Suprapubic skin (tissue), 4 donors: ENCODE results near the gene PRICKLE2.

Experiments used
- CTCF ChIP-seq, 2 donors: fragments of 200-600 bp in 1 of 2; fragments of 450-650 bp in 1 of 2; sonication (generic) in 1 of 2; IDR thresholded peaks; one replicate each; pipeline ENCODE4 v1.5.1; 2016 to 2019; ENCODE audit warnings: antibody characterized with exemption in 2 of 2, mild to moderate bottlenecking in 1 of 2, moderate library complexity in 1 of 2
- EP300 ChIP-seq: sonication (generic); formaldehyde crosslinking; IDR thresholded peaks from one replicate; pipeline ENCODE4 v1.6.1; 2017; ENCODE audit warnings: antibody characterized with exemption
- POLR2A ChIP-seq, 2 donors: fragments of 450-650 bp; IDR thresholded peaks; one replicate each; pipeline ENCODE4 v1.6.1; 2017; ENCODE audit warnings: antibody characterized with exemption in 2 of 2, mild to moderate bottlenecking in 2 of 2, moderate library complexity in 2 of 2
- POLR2AphosphoS5 ChIP-seq, 3 donors: sonication (generic); formaldehyde crosslinking; IDR thresholded peaks; one replicate each; pipeline ENCODE4 v1.6.1; 2017; ENCODE audit warnings: antibody characterized with exemption in 3 of 3

- peak in 1 of 2 donors; percentile 12 for TF ChIP-seq CTCF (IDR thresholded peaks at IDR 0.05)
- TF ChIP-seq POLR2AphosphoS5 (IDR thresholded peaks at IDR 0.05): no peak
- TF ChIP-seq POLR2A (IDR thresholded peaks at IDR 0.05): no peak
- no peak for TF ChIP-seq EP300
Observed at GRCh38 chr3:64244011-64244942, 19.0 kb upstream of the PRICKLE2 start.
